HepG2 (cell line): Measurements from ENCODE around the gene STARD13. TPM values are rescaled to one million over a fixed set of nuclear protein-coding genes. Genes with fewer than 3 reads are reported as not detected.
A peak's percentile ranks its signal among the peaks of the same experiment; 100 is the strongest.

ENCODE experiments used
- ATAC-seq: fragments of 200-7000 bp; cut with Tn5 transposase; 3 replicates; pipeline ENCODE4 v1.9.1; 2020; ENCODE audit warnings: mild to moderate bottlenecking, moderate library complexity
- BruUV-seq: library from RNA; stranded (reverse); fragments of 400-500 nt; replicated peaks from 2 replicates; lab custom pipeline; 2021; lab: Mats Ljungman, UMichigan
- CTCF ChIA-PET: fragments of 300-600 bp; formaldehyde crosslinking; extraction: SDS; loops from one replicate; lab custom pipeline; 2021; ENCODE audit warnings: low total read pairs, inconsistent platforms, low intra/inter-chr PET ratio; lab: Yijun Ruan, JAX
- POLR2A ChIA-PET: fragments of 350-600 bp; sonication (Branson Sonifier 250); formaldehyde crosslinking; loops from one replicate; lab custom pipeline; 2020; ENCODE audit warnings: antibody characterized with exemption, inconsistent platforms; lab: Yijun Ruan, JAX
- DNase-seq: peaks from one replicate; pipeline ENCODE4 v3.0.0-alpha.2; 2015; ENCODE audit warnings: low spot score
- FAIRE-seq: peaks from 3 replicates; lab custom pipeline; 2011; peaks lifted over from hg19 to GRCh38; lab: Jason Lieb, UNC
- H2AFZ ChIP-seq: one replicate; pipeline ENCODE4 v1.6.1; 2011; ENCODE audit warnings: low read length, inconsistent platforms
- H3K27ac ChIP-seq: fragments of 300-600 bp; 3 replicates; pipeline ENCODE4 v1.8.0; 2011; ENCODE audit warnings: mixed run types, mild to moderate bottlenecking, mixed read lengths, low read length, inconsistent platforms; ENCODE audit not compliant: insufficient read depth; ENCODE audit errors: extremely low read length
- H3K27me3 ChIP-seq, 2 experiments: fragments of 200-600 bp in 1 of 2; 2 replicates in 1 of 2; 3 replicates in 1 of 2; pipeline versions ENCODE4 v1.6.0 to v1.8.0; 2011; ENCODE audit warnings: low read length in 2 of 2, mild to moderate bottlenecking in 2 of 2, moderate library complexity in 2 of 2, inconsistent platforms in 1 of 2; ENCODE audit not compliant: insufficient read depth in 2 of 2, control insufficient read depth in 1 of 2
- H3K36me3 ChIP-seq, 2 experiments: fragments of 200-600 bp in 1 of 2; replicated peaks in 1 of 2; 2 replicates in 1 of 2; 3 replicates in 1 of 2; pipeline versions ENCODE4 v1.5.1 to v1.8.0; 2011; ENCODE audit warnings: low read length in 2 of 2, inconsistent platforms in 1 of 2; ENCODE audit not compliant: insufficient read depth in 2 of 2, control insufficient read depth in 1 of 2
- H3K4me1 ChIP-seq: 2 replicates; pipeline ENCODE4 v1.5.1; 2012; ENCODE audit warnings: low read length, inconsistent platforms; ENCODE audit not compliant: insufficient read depth
- H3K4me2 ChIP-seq: 2 replicates; pipeline ENCODE4 v1.6.0; 2011; ENCODE audit warnings: low read depth, low read length, inconsistent platforms
- H3K4me3 ChIP-seq, 3 experiments: fragments of 200-600 bp in 1 of 3; sonication (generic), shearing (Covaris generic) in 1 of 3; replicated peaks in 1 of 3; 2 replicates each; pipeline ENCODE4 v1.5.1; 2011 to 2016; ENCODE audit warnings: low read length in 3 of 3, inconsistent platforms in 2 of 3, low read depth in 2 of 3, mild to moderate bottlenecking in 2 of 3, control low read depth in 1 of 3, mixed read lengths in 1 of 3; ENCODE audit not compliant: insufficient read depth in 1 of 3
- H3K79me2 ChIP-seq: one replicate; pipeline ENCODE4 v1.6.1; 2011; ENCODE audit warnings: low read length, inconsistent platforms; ENCODE audit not compliant: insufficient read depth
- H3K9ac ChIP-seq: 2 replicates; pipeline ENCODE4 v1.6.0; 2011; ENCODE audit warnings: mild to moderate bottlenecking, low read depth, low read length, inconsistent platforms; ENCODE audit not compliant: insufficient read depth
- H3K9me3 ChIP-seq: 2 replicates; pipeline ENCODE4 v1.5.1; 2012; ENCODE audit warnings: mild to moderate bottlenecking, low read length
- H4K20me1 ChIP-seq: 2 replicates; pipeline ENCODE4 v1.6.0; 2011; ENCODE audit warnings: inconsistent platforms, mild to moderate bottlenecking, low read length, moderate library complexity; ENCODE audit not compliant: insufficient read depth
- ARNT2 ChIP-seq: sonication (generic); formaldehyde crosslinking; IDR thresholded peaks from 2 replicates; pipeline ENCODE4 v1.8.0; 2022; ENCODE audit warnings: mild to moderate bottlenecking, low read depth, missing genetic modification reagents, moderate library complexity
- DBP ChIP-seq: sonication (generic); formaldehyde crosslinking; IDR thresholded peaks from 2 replicates; pipeline ENCODE4 v1.4.0; 2020; ENCODE audit warnings: missing genetic modification reagents; ENCODE audit errors: not compliant biosample characterization
- HHEX ChIP-seq: IDR thresholded peaks from 2 replicates; pipeline ENCODE4 v1.6.1; 2016; ENCODE audit warnings: control low read depth
- SAFB2 ChIP-seq: sonication (generic); formaldehyde crosslinking; IDR thresholded peaks from 2 replicates; pipeline ENCODE4 v1.5.1; 2020; ENCODE audit warnings: missing genetic modification reagents, low read depth, mild to moderate bottlenecking, borderline replicate concordance
- ZBTB43 ChIP-seq: sonication (generic); formaldehyde crosslinking; conservative IDR thresholded peaks from 2 replicates; pipeline ENCODE4 v1.4.0; 2020; ENCODE audit warnings: missing genetic modification reagents
- ZNF12 ChIP-seq: sonication (generic); formaldehyde crosslinking; IDR thresholded peaks from 2 replicates; pipeline ENCODE4 v1.5.0; 2020; ENCODE audit warnings: missing genetic modification reagents
- ZNF496 ChIP-seq: sonication (generic); formaldehyde crosslinking; IDR thresholded peaks from 2 replicates; pipeline ENCODE4 v1.8.1; 2023; ENCODE audit warnings: mild to moderate bottlenecking, moderate library complexity, missing genetic modification reagents; ENCODE audit not compliant: insufficient replicate concordance
- ZNF670 ChIP-seq: sonication (generic); formaldehyde crosslinking; IDR thresholded peaks from 2 replicates; pipeline ENCODE4 v1.8.0; 2022; ENCODE audit warnings: mild to moderate bottlenecking, missing genetic modification reagents, borderline replicate concordance
- ZNF703 ChIP-seq: sonication (generic); formaldehyde crosslinking; IDR thresholded peaks from 2 replicates; pipeline ENCODE4 v1.5.1; 2020; ENCODE audit warnings: missing genetic modification reagents, mild to moderate bottlenecking, moderate library complexity, borderline replicate concordance
- WGBS: methylation state at CpG from one replicate; pipeline ENCODE4 v1.1.6; 2017; ENCODE audit warnings: low lambda C conversion rate; 5-methylcytosine and 5-hydroxymethylcytosine counted together
- in situ Hi-C: cut with HindIII; loops from 2 replicates; pipeline ENCODE4 v1.10.0; 2017; ENCODE audit warnings: low pct_unique_long_range_greater_than_20kb; ENCODE audit not compliant: extremely low pct_ligation_motif_present
- intact Hi-C: fragments of 100-400 bp; cut with micrococcal nuclease; formaldehyde crosslinking; loops from one replicate; pipeline ENCODE4 v1.10.0; 2022; ENCODE audit not compliant: unreplicated experiment
- polyA plus RNA-seq, 8 experiments: library from polyadenylated mRNA; depleted of rRNA in 3 of 8; stranded (reverse) in 7 of 8; unstranded in 1 of 8; fragments of >200 nt; fragmentation: Illumina TruSeq in 4 of 8; extraction: Trizol in 4 of 8; gene quantifications; 2 replicates each; pipeline versions ENCODE4 v1.2.1 to v1.2.3, GENCODE V29; 2011 to 2016; ENCODE audit warnings: low read depth in 4 of 8, missing spikeins in 1 of 8, mixed read lengths in 1 of 8; ENCODE audit not compliant: insufficient read depth in 1 of 8
- total RNA-seq, 5 experiments: library from RNA; depleted of rRNA; stranded (reverse); fragments of >200 nt; fragmentation: Illumina TruSeq; extraction: Trizol; gene quantifications; 2 replicates each; pipeline ENCODE4 v1.2.3, GENCODE V29; 2016; ENCODE audit warnings: low read depth in 1 of 5

STARD13 gene
- total and polyA plus RNA-seq, 2 of the 13 experiments (the other 11 are each of a cell fraction or from before 2014, with no cell fraction given) = 12.8 to 14.3 TPM

- Histone ChIP-seq H2AFZ (no peak overlapping the region), H3K27me3 (no peaks in the 10 kb centered on the region), H3K27ac (no peak overlapping the region), H3K9me3 (peaks cover 9% of the 10 kb centered on the region), H3K36me3 (peaks cover 5 to 13% of the 10 kb centered on the region in 2 experiments; a peak in 4 of 5 replicates), H3K4me3 (no peak overlapping the region), H3K4me1 (peaks cover 29% of the 10 kb centered on the region), H3K4me2 (no peak overlapping the region), H3K79me2 (peaks cover 33% of the 10 kb centered on the region), H4K20me1 (no peaks in the 10 kb centered on the region), H3K9ac (no peak overlapping the region)
- no peak for ATAC-seq
- 100% methylated on average over 1 of the region's 1 CpG for WGBS
- BruUV-seq = no TSS peak
- no peak for FAIRE-seq
- DNase-seq = no peak
- CTCF ChIA-PET = no interaction called here
- intact Hi-C loops = no loop called here
- TF ChIP-seq ZNF12 (CRISPR knock-in tag) (peak; percentile 99), HHEX (no peak)
- POLR2A ChIA-PET = no interaction called here
- in situ Hi-C loops = loop anchor here (10.0 kb wide), 2 partner anchors 321 to 501 kb away; no protein-coding TSS in a partner anchor
These were observed 61.4 kb downstream of the STARD13 start for GRCh38 chr13:33224191-33224590.

GRCh38 chr13:33219926-33220325 is 65.6 kb downstream of the STARD13 start:
- no TSS peak for BruUV-seq
- no peak overlapping the region for H3K4me3 ChIP-seq
- peaks cover 9% of the 10 kb centered on the region for H3K9me3 ChIP-seq
- H3K36me3 ChIP-seq = peaks cover 3 to 26% of the 10 kb centered on the region in 2 experiments; a peak in 4 of 5 replicates
- ChIA-PET POLR2A (interaction anchor here (1.5 kb wide), 1 partner anchor 10 kb away, joined by 4 read pairs; no protein-coding TSS in a partner anchor), CTCF (no interaction called here)
- no peak for ATAC-seq
- no peak for DNase-seq
- intact Hi-C loops = no loop called here
- no peak overlapping the region for H3K4me2 ChIP-seq
- H3K27ac ChIP-seq = no peak overlapping the region
- 100% methylated on average over 1 of the region's 1 CpG for WGBS
- no peak for FAIRE-seq
- H4K20me1 ChIP-seq = no peaks in the 10 kb centered on the region
- H3K9ac ChIP-seq = no peak overlapping the region
- in situ Hi-C loops = loop anchor here (10.0 kb wide), 2 partner anchors 325 to 505 kb away; no protein-coding TSS in a partner anchor
- TF ChIP-seq SAFB2 (CRISPR knock-in tag) (no peak), ARNT2 (CRISPR knock-in tag) (no peak), ZNF670 (CRISPR knock-in tag) (no peak), ZBTB43 (CRISPR knock-in tag) (no peak), ZNF496 (no peak), ZNF703 (no peak), DBP (CRISPR knock-in tag) (no peak)
- H2AFZ ChIP-seq = no peak overlapping the region
- no peaks in the 10 kb centered on the region for H3K27me3 ChIP-seq
- H3K79me2 ChIP-seq = peaks cover 14% of the 10 kb centered on the region
- H3K4me1 ChIP-seq = peaks cover 22% of the 10 kb centered on the region
